ENCODE data around the gene SLIT3.

Gene SLIT3

GRCh38 chr5:169272111-169272510 lies 28.8 kb downstream of the SLIT3 start:
- no peak for DNase-seq (ENCODE audit: low read depth in 1 of 2, low spot score in 1 of 2)

GRCh38 chr5:169270827-169271226 lies 30.1 kb downstream of the SLIT3 start:
- no peak for DNase-seq (ENCODE audit: low read depth in 1 of 2, low spot score in 1 of 2)

- DNase-seq (ENCODE audit: low read depth in 1 of 2, low spot score in 1 of 2): no peak
Observed at GRCh38 chr5:169268019-169268418, 32.9 kb downstream of the SLIT3 start.

- no peak for DNase-seq (ENCODE audit: low read depth in 1 of 2, low spot score in 1 of 2)
Observed at GRCh38 chr5:169265888-169266287, 35.1 kb downstream of the SLIT3 start.

- DNase-seq (ENCODE audit: low read depth in 1 of 2, low spot score in 1 of 2): no peak
Observed at GRCh38 chr5:169263591-169263990, 37.3 kb downstream of the SLIT3 start.

GRCh38 chr5:169260896-169261569 lies 39.9 kb downstream of the SLIT3 start:
- DNase-seq (ENCODE audit: low read depth in 1 of 2, low spot score in 1 of 2): no peak

- DNase-seq (ENCODE audit: low read depth in 1 of 2, low spot score in 1 of 2): no peak
Observed at GRCh38 chr5:169258372-169259000, 42.5 kb downstream of the SLIT3 start.

GRCh38 chr5:169256191-169256590 lies 44.7 kb downstream of the SLIT3 start:
- DNase-seq (ENCODE audit: low read depth in 1 of 2, low spot score in 1 of 2): no peak

GRCh38 chr5:169253071-169253470 lies 47.9 kb downstream of the SLIT3 start:
- no peak for DNase-seq (ENCODE audit: low read depth in 1 of 2, low spot score in 1 of 2)

GRCh38 chr5:169251333-169252084 lies 49.4 kb downstream of the SLIT3 start:
- no peak for DNase-seq (ENCODE audit: low read depth in 1 of 2, low spot score in 1 of 2)

- DNase-seq (ENCODE audit: low read depth in 1 of 2, low spot score in 1 of 2): no peak
Observed at GRCh38 chr5:169250887-169251286, 50.1 kb downstream of the SLIT3 start.

GRCh38 chr5:169248996-169249395 lies 51.9 kb downstream of the SLIT3 start:
- no peak for DNase-seq (ENCODE audit: low read depth in 1 of 2, low spot score in 1 of 2)

GRCh38 chr5:169248550-169248949 lies 52.4 kb downstream of the SLIT3 start:
- DNase-seq (ENCODE audit: low read depth in 1 of 2, low spot score in 1 of 2): no peak

- DNase-seq (ENCODE audit: low read depth in 1 of 2, low spot score in 1 of 2): no peak
Observed at GRCh38 chr5:169244812-169245211, 56.1 kb downstream of the SLIT3 start.

GRCh38 chr5:169243651-169244422 lies 57.1 kb downstream of the SLIT3 start:
- no peak for DNase-seq (ENCODE audit: low read depth in 1 of 2, low spot score in 1 of 2)

GRCh38 chr5:169242849-169243186 lies 58.1 kb downstream of the SLIT3 start:
- DNase-seq (ENCODE audit: low read depth in 1 of 2, low spot score in 1 of 2): no peak

GRCh38 chr5:169242175-169242848 lies 58.6 kb downstream of the SLIT3 start:
- no peak for DNase-seq (ENCODE audit: low read depth in 1 of 2, low spot score in 1 of 2)

- DNase-seq (ENCODE audit: low read depth in 1 of 2, low spot score in 1 of 2): no peak
Observed at GRCh38 chr5:169229342-169229892, 71.5 kb downstream of the SLIT3 start.

GRCh38 chr5:169226895-169227294 lies 74.0 kb downstream of the SLIT3 start:
- DNase-seq (ENCODE audit: low read depth in 1 of 2, low spot score in 1 of 2): no peak

GRCh38 chr5:169225830-169226356 lies 75.0 kb downstream of the SLIT3 start:
- DNase-seq (ENCODE audit: low read depth in 1 of 2, low spot score in 1 of 2): no peak

GRCh38 chr5:169223595-169223953 lies 77.4 kb downstream of the SLIT3 start:
- DNase-seq (ENCODE audit: low read depth in 1 of 2, low spot score in 1 of 2): no peak

Data from activated T-helper 1 cell treated with anti-CD3 and anti-CD28 coated beads, Interleukin-2, amount 50 U/mL, for 16 hours (primary cell).